IMR-90 (cell line): ENCODE data around the gene PCCA. TPM values are rescaled to one million over a fixed set of nuclear protein-coding genes. Genes with fewer than 3 reads are reported as not detected.

Experiments used
- ATAC-seq: fragments of 200-7000 bp; cut with Tn5 transposase; 2 replicates; pipeline ENCODE4 v1.9.1; 2020; ENCODE audit warnings: low read depth, mild to moderate bottlenecking, moderate library complexity
- BruUV-seq: library from RNA; stranded (reverse); fragments of 400-500 nt; replicated peaks from 2 replicates; lab custom pipeline; 2021; lab: Mats Ljungman, UMichigan
- CTCF ChIA-PET: fragments of 300-600 bp; formaldehyde crosslinking; extraction: SDS; loops from one replicate; lab custom pipeline; 2021; ENCODE audit warnings: antibody characterized with exemption; lab: Yijun Ruan, JAX
- POLR2A ChIA-PET: fragments of 300-600 bp; sonication (Branson Sonifier 250); formaldehyde crosslinking; loops from one replicate; lab custom pipeline; 2022; ENCODE audit warnings: antibody characterized with exemption; ENCODE audit not compliant: unreplicated experiment; lab: Charles Lee
- DNase-seq: peaks from one replicate; pipeline ENCODE4 v3.0.0; 2013
- H2AFZ ChIP-seq: replicated peaks from 2 replicates; pipeline ENCODE3; 2013; ENCODE audit warnings: low read length, mild to moderate bottlenecking; ENCODE audit not compliant: poor library complexity
- H2AK5ac ChIP-seq: 2 replicates; pipeline ENCODE4 v1.6.1; 2013; ENCODE audit warnings: low read depth, low read length, inconsistent platforms
- H2AK9ac ChIP-seq: replicated peaks from 2 replicates; pipeline ENCODE3; 2013; ENCODE audit warnings: mild to moderate bottlenecking, low read depth, low read length, moderate library complexity; ENCODE audit not compliant: poor library complexity
- H2BK120ac ChIP-seq: 2 replicates; pipeline ENCODE4 v1.6.1; 2013; ENCODE audit warnings: low read depth, low read length, inconsistent platforms
- H2BK15ac ChIP-seq: 3 replicates; pipeline ENCODE4 v1.6.1; 2013; ENCODE audit warnings: low read depth, low read length, inconsistent platforms
- H2BK20ac ChIP-seq: 2 replicates; pipeline ENCODE4 v1.6.1; 2013; ENCODE audit warnings: low read depth, mild to moderate bottlenecking, inconsistent platforms, low read length, moderate library complexity
- H2BK5ac ChIP-seq: 2 replicates; pipeline ENCODE4 v1.6.1; 2013; ENCODE audit warnings: mild to moderate bottlenecking, low read depth, low read length, inconsistent platforms; ENCODE audit not compliant: poor library complexity, severe bottlenecking
- H3K14ac ChIP-seq: replicated peaks from 2 replicates; pipeline ENCODE4 v1.6.1; 2013; ENCODE audit warnings: low read depth, low read length, inconsistent platforms
- H3K18ac ChIP-seq: 2 replicates; pipeline ENCODE4 v1.6.1; 2013; ENCODE audit warnings: low read depth, low read length, control low read depth
- H3K23ac ChIP-seq: 2 replicates; pipeline ENCODE4 v1.6.1; 2013; ENCODE audit warnings: low read depth, low read length, inconsistent platforms
- H3K27ac ChIP-seq: 2 replicates; pipeline ENCODE4 v1.5.1; 2013; ENCODE audit warnings: mild to moderate bottlenecking, control low read depth, low read length; ENCODE audit not compliant: insufficient read depth
- H3K27me3 ChIP-seq: 2 replicates; pipeline ENCODE4 v1.6.1; 2013; ENCODE audit warnings: low read length; ENCODE audit not compliant: control insufficient read depth, insufficient read depth
- H3K36me3 ChIP-seq: 2 replicates; pipeline ENCODE4 v1.6.1; 2013; ENCODE audit warnings: low read length, mixed read lengths; ENCODE audit not compliant: control insufficient read depth, insufficient read depth
- H3K4ac ChIP-seq: 2 replicates; pipeline ENCODE4 v1.6.1; 2013; ENCODE audit warnings: low read depth, low read length, inconsistent platforms
- H3K4me1 ChIP-seq: 2 replicates; pipeline ENCODE4 v1.6.1; 2013; ENCODE audit warnings: low read length, mixed read lengths; ENCODE audit not compliant: control insufficient read depth, insufficient read depth
- H3K4me2 ChIP-seq: 2 replicates; pipeline ENCODE4 v1.6.1; 2013; ENCODE audit warnings: low read depth, mild to moderate bottlenecking, control low read depth, low read length, moderate library complexity
- H3K4me3 ChIP-seq: 2 replicates; pipeline ENCODE4 v1.5.1; 2013; ENCODE audit warnings: low read depth, mild to moderate bottlenecking, control low read depth, low read length, moderate library complexity; ENCODE audit not compliant: insufficient read depth
- H3K56ac ChIP-seq: 2 replicates; pipeline ENCODE4 v1.6.1; 2013; ENCODE audit warnings: low read length, inconsistent platforms; ENCODE audit not compliant: insufficient read depth; ENCODE audit errors: extremely low read depth
- H3K79me1 ChIP-seq, 2 experiments: 2 replicates each; pipeline ENCODE4 v1.6.1; 2013; ENCODE audit warnings: low read length in 2 of 2, inconsistent platforms in 1 of 2, low read depth in 1 of 2
- H3K9ac ChIP-seq: 2 replicates; pipeline ENCODE4 v1.6.1; 2013; ENCODE audit warnings: low read depth, low read length, control low read depth
- H3K9me1 ChIP-seq: 2 replicates; pipeline ENCODE4 v1.6.1; 2013; ENCODE audit warnings: low read length, inconsistent platforms; ENCODE audit not compliant: insufficient read depth
- H3K9me3 ChIP-seq: 2 replicates; pipeline ENCODE4 v1.6.1; 2013; ENCODE audit warnings: low read length; ENCODE audit not compliant: control insufficient read depth, insufficient read depth
- H4K20me1 ChIP-seq: 2 replicates; pipeline ENCODE4 v1.6.1; 2013; ENCODE audit warnings: low read length, inconsistent platforms; ENCODE audit not compliant: insufficient read depth
- H4K5ac ChIP-seq: 2 replicates; pipeline ENCODE4 v1.6.1; 2013; ENCODE audit warnings: mild to moderate bottlenecking, low read depth, low read length, control low read depth
- H4K8ac ChIP-seq, 2 experiments: 2 replicates each; pipeline ENCODE4 v1.6.1; 2013; ENCODE audit warnings: low read depth in 2 of 2, low read length in 2 of 2, control low read depth in 1 of 2, inconsistent platforms in 1 of 2
- H4K91ac ChIP-seq: 2 replicates; pipeline ENCODE4 v1.6.1; 2013; ENCODE audit warnings: low read depth, low read length, inconsistent platforms; ENCODE audit not compliant: insufficient read depth
- BHLHE40 ChIP-seq: fragments of 150-350 bp; IDR thresholded peaks from 2 replicates; pipeline ENCODE4 v1.6.1; 2016; ENCODE audit warnings: mild to moderate bottlenecking, low read depth, low read length
- CEBPB ChIP-seq: IDR thresholded peaks from 2 replicates; pipeline ENCODE4 v1.6.1; 2012; ENCODE audit warnings: low read depth, low read length, improper control_type of control experiment
- CHD1 ChIP-seq: IDR thresholded peaks from 2 replicates; pipeline ENCODE4 v1.6.1; 2012; ENCODE audit warnings: low read depth, low read length, improper control_type of control experiment
- FOS ChIP-seq: fragments of 150-350 bp; IDR thresholded peaks from 2 replicates; pipeline ENCODE4 v1.6.1; 2016; ENCODE audit warnings: low read depth, low read length
- MAFK ChIP-seq: IDR thresholded peaks from 2 replicates; pipeline ENCODE4 v1.6.1; 2012; ENCODE audit warnings: low read depth, low read length, improper control_type of control experiment
- NFE2L2 ChIP-seq: fragments of 150-350 bp; IDR thresholded peaks from 2 replicates; pipeline ENCODE4 v1.6.1; 2016; ENCODE audit warnings: low read depth, mild to moderate bottlenecking, low read length
- RAD21 ChIP-seq: IDR thresholded peaks from 2 replicates; pipeline ENCODE4 v1.6.1; 2012; ENCODE audit warnings: low read length, improper control_type of control experiment
- RCOR1 ChIP-seq: IDR thresholded peaks from 2 replicates; pipeline ENCODE4 v1.6.1; 2012; ENCODE audit warnings: mild to moderate bottlenecking, low read length, improper control_type of control experiment; ENCODE audit not compliant: insufficient replicate concordance
- RFX5 ChIP-seq: IDR thresholded peaks from 2 replicates; pipeline ENCODE4 v1.8.0; 2012; ENCODE audit warnings: low read depth, mild to moderate bottlenecking, low read length, moderate library complexity
- WGBS, 2 experiments: methylation state at CpG; one replicate each; pipeline versions ENCODE4 v1.1.5 to v1.1.7; 2013; ENCODE audit warnings: missing lambda C conversion rate in 2 of 2; ENCODE audit not compliant: insufficient read length in 1 of 2; ENCODE audit errors: extremely low coverage in 2 of 2; 5-methylcytosine and 5-hydroxymethylcytosine counted together
- dilution Hi-C: fragments of 300-500 bp; cut with HindIII; formaldehyde crosslinking; loops from one replicate; pipeline ENCODE4 v1.14.3; 2018; ENCODE audit warnings: low sequenced_read_pairs; ENCODE audit not compliant: unreplicated experiment
- in situ Hi-C: fragments of 300-500 bp; cut with MboI; formaldehyde crosslinking; loops from 3 replicates; pipeline ENCODE4 v1.14.3; 2019; ENCODE audit warnings: low sequenced_read_pairs, inconsistent platforms, mixed read lengths
- intact Hi-C: fragments of 100-400 bp; cut with micrococcal nuclease; formaldehyde crosslinking; loops from 2 replicates; pipeline ENCODE4 v1.10.0; 2022
- polyA plus RNA-seq, 3 experiments: library from polyadenylated mRNA; depleted of rRNA; stranded (reverse); fragments of >200 nt; gene quantifications; 2 replicates each; pipeline ENCODE4 v1.2.3, GENCODE V29; 2012; ENCODE audit warnings: low replicate concordance in 1 of 3
- total RNA-seq: library from RNA; depleted of rRNA; stranded (reverse); fragments of >200 nt; gene quantifications from 2 replicates; pipeline ENCODE4 v1.2.3, GENCODE V29; 2012
- TF ChIP-seq, protein P1 (sequence below): fragments of 150-350 bp; IDR thresholded peaks from 2 replicates; pipeline ENCODE4 v1.6.1; 2016; ENCODE audit warnings: low read depth, mild to moderate bottlenecking, low read length, moderate library complexity, borderline replicate concordance
- TF ChIP-seq, protein P2 (sequence below): conservative IDR thresholded peaks from 2 replicates; pipeline ENCODE4 v1.5.1; 2012; ENCODE audit warnings: mild to moderate bottlenecking, low read depth, low read length, improper control_type of control experiment

PCCA gene
- total and polyA plus RNA-seq, 2 of the 4 experiments (the other 2 are of a cell fraction) = 7.6 to 24.0 TPM

DNA sequence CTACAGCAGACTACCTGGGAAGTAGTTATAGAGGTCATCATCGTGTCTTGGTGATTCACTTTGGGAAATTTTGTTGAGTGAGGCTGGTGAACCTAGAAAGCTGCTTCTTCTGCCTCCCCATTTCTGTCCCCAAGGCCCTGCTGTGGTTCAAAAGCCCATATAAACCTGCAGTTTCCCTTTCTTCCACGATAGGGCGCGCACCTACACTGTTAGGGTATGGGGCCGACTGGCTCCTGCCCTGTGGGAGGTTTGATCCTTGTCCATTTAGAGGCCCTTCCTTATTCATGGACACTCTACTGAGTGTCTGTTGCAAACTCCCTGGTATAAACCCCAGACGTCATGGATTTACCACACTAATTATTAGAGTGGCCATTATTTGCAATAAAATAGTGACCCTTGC, 307.9 kb downstream of the PCCA start:
- H3K14ac ChIP-seq = no peak overlapping the region
- H4K5ac ChIP-seq = no peak overlapping the region
- no peak overlapping the region for H3K18ac ChIP-seq
- H3K27ac ChIP-seq = no peak overlapping the region
- H3K4me2 ChIP-seq = no peak overlapping the region
- no peak overlapping the region for H4K91ac ChIP-seq
- no peak overlapping the region for H2BK120ac ChIP-seq
- H3K9me1 ChIP-seq = 0 out of 2 replicates have a peak, but pooled peaks cover 3% of the 10 kb centered on the region
- TF ChIP-seq FOS (no peak), MAFK (no peak), BHLHE40 (no peak), CHD1 (no peak), RCOR1 (no peak), RFX5 (no peak), NFE2L2 (no peak), CEBPB (no peak), RAD21 (no peak)
- TF ChIP-seq, protein P1, sequence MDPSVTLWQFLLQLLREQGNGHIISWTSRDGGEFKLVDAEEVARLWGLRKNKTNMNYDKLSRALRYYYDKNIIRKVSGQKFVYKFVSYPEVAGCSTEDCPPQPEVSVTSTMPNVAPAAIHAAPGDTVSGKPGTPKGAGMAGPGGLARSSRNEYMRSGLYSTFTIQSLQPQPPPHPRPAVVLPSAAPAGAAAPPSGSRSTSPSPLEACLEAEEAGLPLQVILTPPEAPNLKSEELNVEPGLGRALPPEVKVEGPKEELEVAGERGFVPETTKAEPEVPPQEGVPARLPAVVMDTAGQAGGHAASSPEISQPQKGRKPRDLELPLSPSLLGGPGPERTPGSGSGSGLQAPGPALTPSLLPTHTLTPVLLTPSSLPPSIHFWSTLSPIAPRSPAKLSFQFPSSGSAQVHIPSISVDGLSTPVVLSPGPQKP = no peak
- TF ChIP-seq, protein P2, sequence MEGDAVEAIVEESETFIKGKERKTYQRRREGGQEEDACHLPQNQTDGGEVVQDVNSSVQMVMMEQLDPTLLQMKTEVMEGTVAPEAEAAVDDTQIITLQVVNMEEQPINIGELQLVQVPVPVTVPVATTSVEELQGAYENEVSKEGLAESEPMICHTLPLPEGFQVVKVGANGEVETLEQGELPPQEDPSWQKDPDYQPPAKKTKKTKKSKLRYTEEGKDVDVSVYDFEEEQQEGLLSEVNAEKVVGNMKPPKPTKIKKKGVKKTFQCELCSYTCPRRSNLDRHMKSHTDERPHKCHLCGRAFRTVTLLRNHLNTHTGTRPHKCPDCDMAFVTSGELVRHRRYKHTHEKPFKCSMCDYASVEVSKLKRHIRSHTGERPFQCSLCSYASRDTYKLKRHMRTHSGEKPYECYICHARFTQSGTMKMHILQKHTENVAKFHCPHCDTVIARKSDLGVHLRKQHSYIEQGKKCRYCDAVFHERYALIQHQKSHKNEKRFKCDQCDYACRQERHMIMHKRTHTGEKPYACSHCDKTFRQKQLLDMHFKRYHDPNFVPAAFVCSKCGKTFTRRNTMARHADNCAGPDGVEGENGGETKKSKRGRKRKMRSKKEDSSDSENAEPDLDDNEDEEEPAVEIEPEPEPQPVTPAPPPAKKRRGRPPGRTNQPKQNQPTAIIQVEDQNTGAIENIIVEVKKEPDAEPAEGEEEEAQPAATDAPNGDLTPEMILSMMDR = no peak
- H3K79me1 ChIP-seq = peaks cover 0 to 3% of the 10 kb centered on the region in 2 experiments; a peak in 2 of 4 replicates
- H3K36me3 ChIP-seq = no peaks in the 10 kb centered on the region
- H3K4me1 ChIP-seq = peaks cover 9% of the 10 kb centered on the region
- H2BK5ac ChIP-seq = no peak overlapping the region
- no peaks in the 10 kb centered on the region for H3K9me3 ChIP-seq
- no peak overlapping the region for H3K4me3 ChIP-seq
- H3K9ac ChIP-seq = no peak overlapping the region
- H4K20me1 ChIP-seq = no peaks in the 10 kb centered on the region
- H3K27me3 ChIP-seq = no peaks in the 10 kb centered on the region
- H3K4ac ChIP-seq = no peak overlapping the region
- no peak overlapping the region for H2AK5ac ChIP-seq
- POLR2A ChIA-PET = no interaction called here
- ATAC-seq (no peak), DNase-seq (no peak)
- H2BK20ac ChIP-seq = no peak overlapping the region
- no peak overlapping the region for H2BK15ac ChIP-seq
- H3K56ac ChIP-seq = no peak overlapping the region
- H4K8ac ChIP-seq = no peak overlapping the region
- no TSS peak for BruUV-seq
- no peak overlapping the region for H2AK9ac ChIP-seq
- WGBS, 2 experiments = no CpG with 5 or more reads among the region's 6 CpGs
- in situ Hi-C loops = no loop called here
- dilution Hi-C loops = no loop called here
- H3K23ac ChIP-seq = no peak overlapping the region
- CTCF ChIA-PET = no interaction called here
- intact Hi-C loops = no loop called here
- H2AFZ ChIP-seq = no peak overlapping the region
